Smooth muscle cell of bladder (primary cell): ENCODE data around the gene ATP12A. TPM values are rescaled to one million over a fixed set of nuclear protein-coding genes. Genes with fewer than 3 reads are reported as not detected.

ENCODE experiments used
- total RNA-seq: library from RNA; depleted of rRNA; stranded (reverse); fragments of >200 nt; gene quantifications from 2 replicates; pipeline ENCODE4 v1.2.3, GENCODE V29; 2014

The ATP12A gene
- not detected in 2 replicates for total RNA-seq

DNA sequence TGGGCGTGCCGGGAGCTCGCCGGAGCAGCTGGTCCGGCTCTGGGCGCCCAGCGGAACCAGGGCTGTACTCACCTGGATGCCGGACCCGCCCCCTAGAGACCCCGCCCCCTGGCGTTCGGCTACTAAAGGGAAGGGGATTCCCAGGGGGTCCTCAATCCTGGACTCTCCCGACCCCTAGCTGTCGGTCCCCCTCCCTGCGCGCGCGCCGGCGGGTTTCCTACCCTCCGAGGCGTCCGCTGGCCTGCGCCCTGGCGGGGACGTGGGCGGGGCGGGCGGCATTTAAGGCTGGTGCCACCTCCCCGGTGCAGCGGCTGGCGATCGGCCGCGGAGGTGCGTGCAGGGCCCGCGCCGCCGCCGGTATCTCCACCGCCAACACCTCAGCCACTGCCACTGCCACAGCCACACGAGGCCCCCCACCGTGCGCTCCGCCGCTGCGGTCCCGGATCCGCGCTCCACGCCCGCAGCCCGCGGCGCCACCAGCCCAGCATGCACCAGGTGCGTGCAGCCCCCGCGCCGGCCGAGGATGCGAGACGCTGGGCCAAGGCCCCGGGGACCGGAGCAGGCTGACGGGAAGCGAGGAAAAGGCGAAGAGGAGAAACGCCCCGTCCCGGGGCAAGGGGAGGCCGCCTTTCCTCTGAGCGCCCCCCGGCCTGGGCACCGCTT is at the start of gene ATP12A:
ATP12A (plus strand) TSS at position 151 of the 663 bp plus-strand sequence; CDS start at position 487, 336 bp downstream.

Other genes starting within 250 kb of the ATP12A start
- gene PARP4, start 167.6 kb upstream of the ATP12A start, total RNA-seq: 34.9 and 38.4 TPM in 2 replicates
- 0.14 TPM in 1 of 2 replicates, not detected in the other for gene RNF17, start 83.8 kb downstream of the ATP12A start, total RNA-seq